GM12801 (cell line): ENCODE results near the gene FUT8.

Experiments
- CTCF ChIP-seq: IDR thresholded peaks from one replicate; pipeline ENCODE4 v1.5.1; 2011; ENCODE audit warnings: control low read depth; ENCODE audit not compliant: insufficient read length; ENCODE audit errors: extremely low read depth

Gene FUT8

DNA sequence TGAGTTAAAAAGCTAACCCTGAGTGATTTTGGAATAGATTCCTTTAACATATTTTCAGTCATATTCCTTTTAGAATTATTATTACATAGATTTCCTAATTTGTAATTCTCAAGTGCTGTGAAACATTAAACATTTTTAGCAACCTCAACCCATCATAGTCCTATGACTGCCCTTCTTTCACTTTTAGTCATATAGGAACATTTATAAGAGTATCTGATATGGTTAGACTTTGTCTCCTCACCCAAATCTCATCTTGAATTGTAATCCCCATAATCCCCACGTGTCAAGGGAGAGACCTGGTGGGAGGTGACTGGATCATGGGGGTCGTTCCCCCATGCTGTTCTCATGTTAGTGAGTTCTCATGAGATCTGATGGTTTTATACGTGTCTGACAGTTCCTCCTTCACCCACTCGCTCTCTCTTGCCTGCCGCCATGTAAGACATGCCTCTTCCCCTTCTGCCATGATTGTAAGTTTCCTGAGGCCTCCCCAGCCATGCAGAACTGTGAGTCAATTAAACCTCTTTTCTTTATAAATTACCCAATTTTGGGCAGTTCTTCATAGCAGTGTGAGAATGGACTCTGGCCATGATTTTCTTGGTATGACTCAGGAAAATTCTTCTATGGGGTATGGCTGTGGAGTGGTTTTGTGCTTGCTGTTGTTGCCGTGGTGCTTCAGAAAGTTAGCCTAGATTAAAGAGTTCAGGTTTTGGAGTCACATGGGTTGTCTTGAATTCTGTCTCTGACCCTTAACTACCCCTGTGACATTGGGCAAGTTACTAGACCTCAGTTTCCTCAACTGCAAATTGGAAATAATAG lies 83.9 kb downstream of the FUT8 start:
- TF ChIP-seq CTCF, result no peak

- no peak for TF ChIP-seq CTCF
These were observed 86.6 kb downstream of the FUT8 start for GRCh38 chr14:65499138-65499537.

- no peak for TF ChIP-seq CTCF
These were observed 87.5 kb downstream of the FUT8 start for GRCh38 chr14:65500075-65500474.

DNA sequence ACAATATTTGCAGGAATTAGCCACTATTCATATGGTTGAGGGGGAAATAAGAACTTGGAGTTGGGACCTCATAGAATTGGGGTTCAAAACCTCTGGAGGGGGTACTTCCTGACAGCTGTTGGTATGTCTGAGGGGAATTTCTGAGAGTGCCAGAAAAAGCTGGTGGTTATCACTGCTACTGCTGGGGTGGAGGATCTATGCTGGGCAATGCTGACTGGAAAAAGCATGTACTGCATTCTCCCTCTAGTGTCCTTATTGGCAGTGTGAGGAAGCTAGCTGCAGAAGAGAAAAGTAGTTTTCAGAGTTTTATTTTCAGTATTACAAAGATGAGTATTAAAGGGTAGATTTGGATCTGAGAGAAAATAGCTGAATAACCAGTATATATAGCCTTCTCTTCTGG lies 88.8 kb downstream of the FUT8 start:
- TF ChIP-seq CTCF, result no peak

DNA sequence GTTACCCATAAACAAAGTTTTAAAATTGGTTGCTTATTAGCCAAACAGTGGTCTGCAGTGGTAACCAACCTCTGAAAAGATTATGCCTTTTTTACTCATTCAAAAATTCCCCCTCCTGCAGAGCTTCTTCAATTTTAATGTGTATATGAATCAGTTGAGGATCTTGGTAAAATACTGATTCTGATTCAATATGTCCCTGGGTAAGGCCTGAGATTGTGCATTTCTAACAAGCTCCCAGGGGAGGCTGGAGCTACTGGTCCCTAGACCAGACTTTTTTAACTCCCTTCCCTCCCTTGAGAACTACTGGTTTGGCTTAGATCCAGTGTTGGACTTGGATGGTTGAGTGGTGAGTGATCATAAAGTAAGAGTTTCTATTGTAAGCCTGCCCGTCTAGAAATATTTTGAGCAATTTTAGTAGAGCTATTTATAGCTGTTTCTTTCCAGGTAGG lies 90.2 kb downstream of the FUT8 start:
- no peak for TF ChIP-seq CTCF

DNA sequence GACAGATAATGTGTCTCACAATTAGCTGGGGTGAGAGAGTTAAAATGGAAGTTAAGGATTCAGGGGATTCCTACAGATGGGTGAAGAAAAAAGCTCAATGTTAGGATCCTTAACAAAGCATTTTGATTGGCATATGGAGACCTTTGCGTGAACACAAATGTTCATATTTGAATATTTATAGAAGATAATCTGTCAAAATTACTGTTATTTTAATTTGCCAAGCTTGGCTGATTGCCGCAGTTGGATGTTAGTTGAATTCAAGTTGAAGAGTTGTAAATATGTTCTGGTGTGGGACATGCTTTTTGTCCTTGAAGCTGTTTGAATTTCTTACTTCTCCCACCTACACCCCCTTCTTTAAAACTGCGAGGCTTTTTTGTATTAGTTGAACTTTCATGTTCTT lies 91.2 kb downstream of the FUT8 start:
- TF ChIP-seq CTCF, result no peak

GRCh38 chr14:65506801-65507200 lies 94.3 kb downstream of the FUT8 start:
- no peak for TF ChIP-seq CTCF
